Measurements from ENCODE around the gene GRIP1. TPM values are rescaled to one million over a fixed set of nuclear protein-coding genes. Genes with fewer than 3 reads are reported as not detected.

Gene GRIP1
- total and polyA plus RNA-seq, 9 donors: 0.36 to 10.1 (median 3.9) TPM

DNA sequence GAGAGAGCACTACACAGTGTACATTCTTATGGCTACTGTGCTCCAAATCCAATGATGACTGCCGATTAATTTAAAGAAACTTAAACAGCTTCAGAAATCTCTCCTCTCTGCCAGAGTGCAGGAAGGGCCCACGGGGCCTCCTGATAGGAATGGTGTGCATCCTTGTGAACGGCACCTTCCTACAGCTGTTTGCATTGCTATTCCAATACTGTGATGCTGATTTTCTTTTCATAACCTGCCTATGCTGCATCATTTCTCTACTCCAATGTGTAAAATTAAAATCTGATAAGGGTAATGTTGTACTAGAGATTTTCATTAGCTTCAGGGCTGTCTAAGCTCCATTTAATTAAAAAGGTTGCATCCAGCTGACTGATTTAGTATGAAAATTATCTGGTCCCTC, 217.5 kb downstream of the GRIP1 start:
- H3K4me1 ChIP-seq (ENCODE audit: insufficient read depth): no peaks in the 10 kb centered on the region
- no peaks in the 10 kb centered on the region for H3K27me3 ChIP-seq
- H3K36me3 ChIP-seq: no peaks in the 10 kb centered on the region
- no peak overlapping the region for H3K27ac ChIP-seq
- intact Hi-C loops (cut with DNase I): no loop called here
- TF ChIP-seq, protein P1, sequence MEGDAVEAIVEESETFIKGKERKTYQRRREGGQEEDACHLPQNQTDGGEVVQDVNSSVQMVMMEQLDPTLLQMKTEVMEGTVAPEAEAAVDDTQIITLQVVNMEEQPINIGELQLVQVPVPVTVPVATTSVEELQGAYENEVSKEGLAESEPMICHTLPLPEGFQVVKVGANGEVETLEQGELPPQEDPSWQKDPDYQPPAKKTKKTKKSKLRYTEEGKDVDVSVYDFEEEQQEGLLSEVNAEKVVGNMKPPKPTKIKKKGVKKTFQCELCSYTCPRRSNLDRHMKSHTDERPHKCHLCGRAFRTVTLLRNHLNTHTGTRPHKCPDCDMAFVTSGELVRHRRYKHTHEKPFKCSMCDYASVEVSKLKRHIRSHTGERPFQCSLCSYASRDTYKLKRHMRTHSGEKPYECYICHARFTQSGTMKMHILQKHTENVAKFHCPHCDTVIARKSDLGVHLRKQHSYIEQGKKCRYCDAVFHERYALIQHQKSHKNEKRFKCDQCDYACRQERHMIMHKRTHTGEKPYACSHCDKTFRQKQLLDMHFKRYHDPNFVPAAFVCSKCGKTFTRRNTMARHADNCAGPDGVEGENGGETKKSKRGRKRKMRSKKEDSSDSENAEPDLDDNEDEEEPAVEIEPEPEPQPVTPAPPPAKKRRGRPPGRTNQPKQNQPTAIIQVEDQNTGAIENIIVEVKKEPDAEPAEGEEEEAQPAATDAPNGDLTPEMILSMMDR (IDR thresholded peaks at IDR 0.05): no peak
- no peak for TF ChIP-seq POLR2A (IDR thresholded peaks at IDR 0.05)
- no peak for TF ChIP-seq EP300 (IDR thresholded peaks at IDR 0.05)
- no peaks in the 10 kb centered on the region for H3K9me3 ChIP-seq
- no peak for DNase-seq
- WGBS, 3 donors: 52 to 79% (median 73%) methylated on average over 3 of the region's 3 CpGs
- H3K4me3 ChIP-seq: no peak overlapping the region

DNA sequence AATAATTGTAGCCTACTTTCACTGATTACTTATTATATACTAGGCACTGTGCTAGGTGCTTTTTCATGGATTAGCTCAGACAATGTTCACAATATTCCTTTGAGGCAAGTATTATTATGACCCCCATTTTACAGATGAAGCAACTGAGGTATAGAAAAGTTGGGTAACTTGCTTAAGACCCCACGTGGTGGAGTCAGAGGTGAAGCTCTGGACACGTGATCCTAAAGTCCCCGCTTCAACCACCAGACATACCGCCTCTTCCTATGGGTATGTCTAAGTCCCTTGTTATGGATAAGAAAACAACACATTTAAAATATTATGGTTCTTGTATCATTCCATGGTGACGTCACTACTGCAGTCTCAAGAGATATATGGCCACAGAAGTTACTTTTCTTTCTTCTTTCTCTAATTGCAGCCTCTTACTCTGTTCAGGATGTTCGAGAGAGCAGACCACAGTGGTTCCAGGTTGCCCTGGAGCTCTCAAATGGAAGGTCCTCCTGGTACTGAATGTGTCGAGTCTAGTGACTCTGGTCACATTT, 218.9 kb downstream of the GRIP1 start:
- 78 to 93% (median 90%) methylated on average over 7 of the region's 7 CpGs for WGBS, 3 donors
- Histone ChIP-seq H3K4me1 (ENCODE audit: insufficient read depth) (no peaks in the 10 kb centered on the region), H3K27me3 (no peaks in the 10 kb centered on the region), H3K9me3 (no peaks in the 10 kb centered on the region), H3K4me3 (no peak overlapping the region), H3K27ac (no peak overlapping the region), H3K36me3 (no peaks in the 10 kb centered on the region)
- no peak for DNase-seq
- intact Hi-C loops (cut with DNase I): no loop called here
- TF ChIP-seq EP300 (IDR thresholded peaks at IDR 0.05): no peak
- TF ChIP-seq, protein P1 (IDR thresholded peaks at IDR 0.05): no peak
- TF ChIP-seq POLR2A (IDR thresholded peaks at IDR 0.05): no peak

DNA sequence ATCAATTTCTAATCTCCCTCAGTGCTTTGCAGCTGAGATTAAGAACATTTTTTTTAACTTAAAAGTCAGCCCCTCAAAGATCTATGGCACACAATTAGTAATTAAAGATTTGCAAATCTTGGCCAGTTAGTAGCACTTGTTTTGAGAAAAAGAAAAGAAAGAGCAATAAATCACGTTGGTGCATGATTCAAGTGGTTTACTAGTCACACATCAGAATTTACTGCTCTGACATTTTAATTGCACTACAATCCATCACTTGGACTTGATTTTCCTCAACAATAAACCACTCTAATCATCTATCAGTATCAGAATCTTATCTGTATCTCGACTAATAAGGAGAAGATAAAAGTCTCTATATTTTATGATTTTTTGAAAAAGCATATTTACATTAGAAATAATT, 222.3 kb downstream of the GRIP1 start:
- intact Hi-C loops (cut with DNase I): no loop called here
- TF ChIP-seq EP300 (IDR thresholded peaks at IDR 0.05) (no peak), POLR2A (IDR thresholded peaks at IDR 0.05) (no peak)
- TF ChIP-seq, protein P1 (IDR thresholded peaks at IDR 0.05): no peak
- H3K9me3 ChIP-seq: no peaks in the 10 kb centered on the region
- no peaks in the 10 kb centered on the region for H3K4me1 ChIP-seq (ENCODE audit: insufficient read depth)
- H3K4me3 ChIP-seq: no peak overlapping the region
- no peak overlapping the region for H3K27ac ChIP-seq
- WGBS, 3 donors: 33 to 36% (median 34%) methylated on average over 2 of the region's 2 CpGs
- no peaks in the 10 kb centered on the region for H3K27me3 ChIP-seq
- no peaks in the 10 kb centered on the region for H3K36me3 ChIP-seq
- no peak for DNase-seq

DNA sequence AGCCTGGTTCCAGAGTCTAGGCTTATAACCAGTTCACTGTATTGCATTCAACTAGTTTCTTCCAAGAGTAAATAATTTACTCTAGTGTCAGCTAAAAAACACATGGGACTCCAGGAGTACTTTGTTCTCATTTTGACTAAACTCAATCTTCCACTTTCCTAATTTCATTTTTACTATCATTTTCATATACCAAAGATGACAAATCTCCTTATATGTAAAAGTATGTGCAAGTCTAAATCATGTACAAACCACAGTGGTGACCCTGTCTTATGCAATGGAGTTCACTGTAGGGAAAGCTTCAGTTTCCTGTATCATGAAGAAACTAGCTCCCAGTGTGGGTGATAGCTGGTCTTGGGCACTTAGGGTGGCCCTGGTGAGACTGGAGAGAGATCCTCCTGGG, 225.0 kb downstream of the GRIP1 start:
- Histone ChIP-seq H3K27ac (no peak overlapping the region), H3K4me3 (no peak overlapping the region), H3K9me3 (no peaks in the 10 kb centered on the region), H3K36me3 (no peaks in the 10 kb centered on the region), H3K27me3 (no peaks in the 10 kb centered on the region), H3K4me1 (ENCODE audit: insufficient read depth) (no peaks in the 10 kb centered on the region)
- intact Hi-C loops (cut with DNase I): no loop called here
- TF ChIP-seq POLR2A (IDR thresholded peaks at IDR 0.05) (no peak), EP300 (IDR thresholded peaks at IDR 0.05) (no peak)
- TF ChIP-seq, protein P1 (IDR thresholded peaks at IDR 0.05): no peak
- no peak for DNase-seq

All from ovary (tissue), 9 donors.